IPS-NIHi7 (cell line): ENCODE measurements around the gene RNASE8.

Source experiments
- DNase-seq: peaks from one replicate; pipeline ENCODE4 v3.0.0; 2012; ENCODE audit warnings: mixed read lengths; ENCODE audit errors: extremely low spot score

The RNASE8 gene

DNA sequence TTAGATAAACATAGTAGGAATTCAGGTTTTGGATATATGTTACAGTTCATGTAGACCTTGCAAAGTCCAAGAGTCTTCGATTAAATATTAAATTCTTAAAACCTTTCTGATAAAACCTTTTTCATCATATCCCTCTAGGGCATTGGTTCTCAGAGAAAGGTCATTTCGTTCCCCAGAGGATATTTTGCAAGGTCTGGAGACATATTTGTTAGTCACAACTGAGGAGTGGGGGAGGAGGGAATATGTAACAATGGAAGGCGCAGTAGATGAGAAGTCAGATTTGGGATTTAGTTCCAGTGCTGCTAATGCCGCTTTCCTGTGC lies 48.5 kb downstream of the RNASE8 start:
- DNase-seq, result no peak

DNA sequence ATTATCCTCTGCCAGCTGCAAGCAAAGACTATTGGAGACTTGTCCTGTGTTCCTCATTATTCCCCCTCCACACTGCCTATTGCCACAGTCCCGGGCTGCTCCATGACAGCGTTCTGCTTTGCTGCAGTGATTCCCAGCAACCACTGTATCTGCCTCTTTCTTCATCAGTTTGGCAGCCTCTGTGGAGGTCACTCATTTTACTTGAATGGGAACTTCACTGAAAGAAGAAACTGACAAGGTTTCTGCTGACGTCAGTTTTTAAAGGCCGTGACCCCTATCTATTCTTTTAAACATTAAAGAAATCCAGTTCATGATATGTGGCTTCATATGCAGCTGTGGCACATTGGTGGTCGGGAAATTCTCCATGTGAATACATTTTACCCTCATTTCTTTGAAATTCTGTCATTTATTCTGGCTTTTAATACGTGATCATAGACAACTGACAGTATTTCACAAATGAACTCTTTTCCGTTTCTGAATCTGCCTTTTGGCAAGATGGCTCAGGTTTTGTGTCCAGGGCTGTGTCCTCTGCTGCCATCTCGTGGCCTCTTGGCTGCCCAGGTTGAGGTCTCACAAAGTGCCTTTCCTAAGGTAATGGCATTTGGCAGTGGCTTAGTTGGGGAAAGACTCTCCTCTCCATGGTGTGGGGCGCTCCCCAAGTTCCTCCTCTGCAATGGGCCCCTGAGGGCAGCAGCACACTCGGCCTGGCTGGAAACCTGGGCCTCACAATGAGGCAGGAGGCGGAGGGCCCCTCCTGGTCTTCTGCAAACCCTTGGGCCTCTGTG lies 49.1 kb downstream of the RNASE8 start:
- DNase-seq, result peak; percentile 82

DNA sequence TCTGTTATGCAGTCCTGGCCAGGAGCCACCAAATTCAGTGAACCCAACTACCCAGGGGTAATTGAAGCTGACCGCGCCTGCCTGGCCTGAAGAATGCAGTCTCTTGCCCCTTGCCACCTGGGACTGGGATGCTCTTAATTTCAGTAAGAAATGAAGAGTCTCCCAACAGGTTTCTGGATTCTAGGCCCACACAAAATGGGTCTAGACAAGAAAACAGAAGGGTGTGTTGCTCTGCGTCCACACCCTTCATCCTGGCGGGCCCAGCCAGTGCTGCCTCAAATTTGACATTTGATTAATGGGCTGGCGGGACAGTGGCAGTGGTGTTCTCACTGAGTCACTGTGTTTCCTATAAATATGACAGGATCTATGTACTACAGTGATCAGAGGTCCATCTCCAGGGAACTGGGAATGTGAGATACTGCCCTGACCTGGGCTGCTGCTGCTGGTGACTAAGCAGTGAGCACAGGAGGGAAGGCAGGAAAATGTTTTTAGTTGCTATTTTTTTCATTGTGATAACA lies 49.7 kb downstream of the RNASE8 start:
- no peak for DNase-seq
